HG02759 (cell line): ENCODE measurements around the gene PRSS50.
"Not testable (repeated sequence)": the region's sequence is repeated elsewhere in the genome, so short reads cannot be mapped to it uniquely, and the experiment has no call there.

ENCODE experiments used
- ATAC-seq: cut with Tn5 transposase; IDR thresholded peaks from one replicate; pipeline ENCODE4 v1.9.1; 2021; ENCODE audit warnings: mild to moderate bottlenecking, moderate library complexity; ENCODE audit not compliant: unreplicated experiment

The PRSS50 gene

GRCh38 chr3:46717447-46718231 is at the start of gene PRSS50:
Gene PRSS50 (minus strand): TSS chr3:46717869. CDS start chr3:46717824, 45 bp downstream.
- ATAC-seq: no peak

DNA sequence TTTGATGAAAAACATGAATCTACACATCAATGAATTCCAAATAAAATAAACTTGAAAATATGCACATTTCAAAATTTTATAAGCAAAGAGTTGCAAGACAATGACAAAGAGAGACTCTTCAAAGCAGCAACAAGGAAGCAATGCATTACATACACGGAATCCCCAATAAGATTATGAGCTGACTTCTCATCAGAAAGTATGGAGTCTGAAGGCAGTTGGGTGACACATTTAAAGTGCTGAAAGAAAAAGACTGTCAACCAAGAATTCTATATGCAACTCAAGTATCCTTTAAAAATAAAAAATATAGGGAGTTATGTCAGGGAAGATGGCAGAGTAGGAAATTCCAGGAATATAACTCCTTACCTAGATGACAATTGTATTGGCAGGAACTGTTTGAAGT is 46.5 kb upstream of the PRSS50 start:
- ATAC-seq: no peak

- ATAC-seq: no peak
These were observed 45.5 kb upstream of the PRSS50 start for GRCh38 chr3:46763178-46763577.

DNA sequence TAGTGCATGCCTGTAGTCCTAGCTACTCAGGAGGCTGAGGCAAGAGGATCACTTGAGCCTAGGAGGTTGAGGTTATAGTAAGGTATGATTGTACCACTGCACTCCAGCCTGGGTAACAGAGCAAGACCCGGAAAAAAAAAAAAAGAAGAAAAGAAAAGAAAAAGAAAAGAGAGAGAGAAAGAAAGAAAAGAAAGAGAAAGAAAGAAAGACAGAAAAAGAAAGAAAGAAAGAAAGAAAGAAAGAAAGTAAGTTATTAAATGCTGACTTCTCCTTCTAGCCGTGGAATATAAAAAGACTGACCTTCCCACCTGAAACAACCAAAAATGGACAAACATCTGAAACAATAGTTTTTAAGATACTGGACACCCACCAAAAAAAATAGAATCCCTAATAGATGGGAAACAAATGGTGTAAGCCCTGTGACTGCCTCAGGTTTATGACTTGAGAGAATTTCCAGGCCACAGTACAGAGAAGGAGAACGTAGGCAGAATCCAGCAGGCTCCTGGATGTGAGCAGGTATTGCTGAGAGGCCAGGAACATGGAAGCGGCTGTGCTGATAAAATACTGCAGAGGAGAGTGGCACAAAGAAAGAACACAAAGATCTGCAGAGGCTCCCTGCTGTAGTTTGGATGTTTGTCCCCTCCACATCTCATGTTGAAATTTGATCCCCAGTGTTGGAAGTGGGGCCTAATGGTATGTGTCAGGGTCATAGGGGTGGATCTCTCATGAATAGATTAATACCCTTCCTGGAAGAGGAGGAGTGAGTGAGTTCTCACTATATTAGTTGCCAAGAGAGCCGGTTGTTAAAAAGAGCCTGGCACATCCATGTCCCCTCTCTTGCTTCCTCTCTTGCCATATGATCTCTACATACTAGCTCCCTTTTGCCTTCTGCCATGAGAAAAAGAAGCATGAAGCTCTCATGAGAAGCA is 41.8 kb upstream of the PRSS50 start:
- no peak for ATAC-seq

DNA sequence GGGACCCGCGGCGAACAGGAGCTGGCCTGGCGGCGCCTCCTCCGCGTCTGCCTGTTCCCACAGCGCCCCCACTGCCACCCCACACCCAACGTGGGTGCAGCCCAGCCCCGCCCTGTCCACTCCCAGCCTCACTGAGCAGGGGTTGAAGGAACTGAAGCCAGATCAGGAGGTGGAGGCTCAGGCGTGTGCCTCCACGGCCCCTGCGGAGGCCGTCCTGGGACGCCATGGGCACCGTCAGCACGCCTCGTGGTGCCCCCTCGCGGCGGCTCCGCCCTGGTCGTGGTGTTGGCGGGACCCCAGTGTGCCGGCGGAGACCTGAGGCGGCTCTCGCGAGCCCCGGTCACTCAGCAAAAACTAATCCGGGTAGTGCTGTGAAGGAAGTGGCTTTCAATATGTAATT is 39.0 kb upstream of the PRSS50 start:
- no peak for ATAC-seq

DNA sequence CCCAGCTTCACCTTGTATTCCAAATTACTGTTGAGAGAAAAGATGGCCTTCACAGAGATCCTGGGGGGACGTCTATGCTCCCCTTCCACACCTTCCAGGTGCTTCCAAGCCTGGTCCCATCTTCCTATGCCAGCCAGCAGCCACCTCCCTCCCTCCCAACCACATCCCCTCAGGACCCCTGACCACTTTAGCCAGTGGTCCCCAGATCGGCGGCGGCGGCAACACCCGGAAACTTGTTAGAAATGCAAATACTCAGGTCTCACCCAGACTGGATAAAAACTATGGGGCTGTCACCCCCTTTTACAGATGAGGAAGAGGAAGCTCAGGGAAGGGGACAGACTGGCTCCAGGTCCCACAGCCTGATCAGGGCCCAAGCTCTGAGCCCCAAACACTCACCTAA is 38.0 kb upstream of the PRSS50 start:
- ATAC-seq: no peak

DNA sequence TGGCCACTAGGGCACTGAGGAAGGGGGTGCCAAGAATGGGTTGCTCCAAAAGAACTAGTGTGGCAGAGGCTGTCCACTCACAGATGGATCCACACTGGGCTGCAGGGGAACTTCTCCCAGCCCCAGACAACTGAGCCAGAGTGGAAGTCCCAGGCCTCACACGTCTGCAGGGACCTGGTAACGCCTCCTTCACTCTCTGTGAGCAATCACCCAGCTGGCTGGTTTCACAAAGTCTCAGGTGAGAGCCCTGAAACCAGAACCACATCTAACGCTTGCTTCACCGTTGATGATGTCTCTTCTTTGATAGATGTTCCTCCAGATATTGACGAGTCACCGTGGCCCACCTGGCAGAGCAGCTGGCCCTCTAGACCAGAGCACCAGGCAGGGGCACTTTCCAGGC is 35.5 kb upstream of the PRSS50 start:
- ATAC-seq: not testable (repeated sequence)

DNA sequence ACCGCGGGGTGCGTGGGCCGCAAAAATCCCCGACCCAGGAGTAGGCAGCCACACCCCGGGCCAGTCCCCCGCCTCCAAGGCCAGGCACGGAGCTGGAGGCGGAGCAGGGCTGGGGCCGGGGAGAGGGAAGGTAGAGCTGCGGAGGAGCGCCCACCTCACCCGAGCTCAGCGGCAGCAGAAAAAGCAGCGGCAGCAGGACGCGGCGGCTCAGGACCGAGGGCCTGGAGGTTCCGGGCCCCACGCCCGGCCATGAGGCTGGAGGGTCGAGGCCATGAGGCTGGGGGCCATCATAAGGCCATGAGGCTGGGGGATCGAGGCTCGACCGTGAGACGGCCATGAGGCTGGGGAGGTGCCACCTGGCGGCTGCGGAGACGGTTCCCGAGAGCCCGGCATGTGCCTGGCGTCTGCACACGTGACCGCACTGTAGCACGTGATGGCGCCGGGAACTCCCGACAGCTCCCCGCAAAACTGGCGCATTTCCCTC is 32.9 kb upstream of the PRSS50 start:
- ATAC-seq: no peak

DNA sequence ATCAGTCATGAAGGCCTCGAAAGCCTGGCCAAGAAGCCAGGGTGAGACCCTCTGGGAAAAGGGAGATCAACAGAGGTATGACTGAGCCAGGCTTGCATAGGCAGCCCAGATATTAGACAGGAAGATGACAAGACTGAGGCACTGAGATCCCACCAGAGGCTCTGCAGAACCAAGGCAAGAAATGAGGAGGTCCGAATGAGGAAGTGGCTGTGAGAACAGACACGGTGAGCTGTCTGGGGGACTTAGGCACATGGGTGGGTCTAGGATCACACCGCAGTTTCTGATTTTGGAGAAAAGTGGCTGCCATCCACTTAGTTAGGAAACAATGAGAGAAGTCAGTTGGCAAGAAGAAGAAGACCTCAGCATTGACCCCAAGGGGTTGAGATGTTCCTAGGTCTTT is 31.5 kb upstream of the PRSS50 start:
- ATAC-seq: no peak

- ATAC-seq: no peak
These were observed 30.5 kb upstream of the PRSS50 start for GRCh38 chr3:46748170-46748569.

- ATAC-seq: no peak
These were observed 29.0 kb upstream of the PRSS50 start for GRCh38 chr3:46746711-46747110.

DNA sequence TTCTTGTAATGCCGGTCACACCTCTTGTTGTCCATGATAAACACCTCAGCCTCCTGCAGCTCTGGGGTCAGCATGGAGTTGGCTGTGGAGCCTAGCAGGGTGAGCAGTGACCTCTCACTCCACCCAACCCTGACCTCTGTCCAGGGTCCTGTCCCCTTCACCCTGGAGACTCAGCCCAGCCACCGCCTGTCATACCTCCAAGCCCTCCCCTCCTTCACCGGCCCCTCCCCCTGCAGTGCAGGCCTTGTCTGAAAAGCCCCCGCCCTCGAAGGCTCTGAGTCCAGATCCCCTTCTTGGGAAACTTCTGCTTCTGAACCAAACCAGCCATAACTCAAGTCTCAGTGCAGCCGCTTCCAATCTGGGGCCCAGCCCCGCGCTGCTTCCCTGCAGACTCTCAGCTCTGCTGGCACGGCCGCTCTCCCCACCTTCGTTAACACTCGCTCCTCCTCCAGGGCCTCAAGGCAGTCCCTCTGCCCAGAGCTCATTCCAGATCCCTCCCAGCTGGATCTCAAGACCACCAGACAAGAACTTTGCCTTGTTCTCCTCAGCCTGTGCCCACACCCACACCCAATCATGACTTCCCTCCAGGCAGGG is 25.4 kb upstream of the PRSS50 start:
- ATAC-seq: no peak

GRCh38 chr3:46739565-46739964 is 21.9 kb upstream of the PRSS50 start:
- ATAC-seq: not testable (repeated sequence)

GRCh38 chr3:46737329-46737731 is 19.7 kb upstream of the PRSS50 start:
- ATAC-seq: no peak

DNA sequence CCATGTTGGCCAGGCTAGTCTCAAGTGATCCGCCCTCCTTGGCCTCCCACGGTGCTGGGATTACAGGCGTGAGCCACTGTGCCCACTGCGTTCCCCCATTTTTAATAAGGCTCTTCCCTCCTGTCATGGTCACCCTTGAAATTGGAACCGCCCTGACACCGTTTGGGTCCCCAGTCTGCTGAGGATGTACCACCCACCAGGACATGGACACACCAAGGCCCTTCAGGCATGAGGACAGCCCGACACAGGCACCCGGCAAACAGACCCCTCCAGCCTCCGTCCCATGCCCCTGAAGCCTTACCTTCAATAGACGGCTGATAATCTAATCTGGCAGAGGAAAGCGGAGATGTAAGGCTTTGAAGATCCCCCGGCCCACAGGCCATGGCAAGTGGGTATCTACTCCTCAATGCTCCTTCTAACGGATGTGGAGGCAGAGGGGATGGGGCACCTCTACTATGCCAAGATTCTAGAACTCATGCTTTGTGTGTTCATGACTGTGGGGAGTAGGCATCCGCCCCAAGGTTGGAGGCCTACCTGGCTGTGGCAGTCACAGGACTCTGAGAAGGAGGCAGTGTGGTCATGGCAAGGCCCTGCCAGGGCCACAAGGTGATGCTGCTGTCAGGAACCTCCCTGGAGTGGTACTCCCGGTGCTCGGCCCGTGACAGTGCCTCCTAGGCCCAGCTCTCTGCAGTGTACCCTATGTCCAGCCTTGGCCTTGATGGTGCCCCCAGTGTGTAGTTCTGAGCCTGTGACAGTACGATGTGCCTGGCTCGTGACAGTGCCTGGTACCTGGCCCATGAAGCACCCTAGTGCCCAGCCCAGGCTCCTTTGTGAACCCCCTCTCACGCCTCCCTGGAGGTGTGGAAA is 18.6 kb upstream of the PRSS50 start:
- no peak for ATAC-seq

DNA sequence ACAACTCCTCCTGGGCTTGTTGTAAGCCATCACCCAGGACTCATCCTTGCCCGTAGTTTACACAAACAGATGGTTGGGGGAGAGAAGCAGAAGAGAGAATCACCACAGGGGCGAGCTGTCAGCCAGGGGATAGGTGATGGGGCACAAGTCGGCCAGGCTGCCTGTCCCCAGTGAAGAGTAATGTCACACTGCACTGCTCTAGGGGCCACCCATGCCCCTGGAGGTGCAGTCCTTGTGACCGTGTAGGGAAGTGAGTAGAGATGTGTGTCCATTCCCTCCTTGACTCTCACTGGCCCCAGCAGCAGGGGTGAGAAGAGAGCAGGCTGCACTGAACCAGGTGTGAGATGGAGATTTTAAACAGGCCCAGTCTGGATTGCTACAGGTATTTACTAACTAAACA is 17.1 kb upstream of the PRSS50 start:
- ATAC-seq: no peak

- no peak for ATAC-seq
These were observed 15.5 kb upstream of the PRSS50 start for GRCh38 chr3:46733026-46733800.

DNA sequence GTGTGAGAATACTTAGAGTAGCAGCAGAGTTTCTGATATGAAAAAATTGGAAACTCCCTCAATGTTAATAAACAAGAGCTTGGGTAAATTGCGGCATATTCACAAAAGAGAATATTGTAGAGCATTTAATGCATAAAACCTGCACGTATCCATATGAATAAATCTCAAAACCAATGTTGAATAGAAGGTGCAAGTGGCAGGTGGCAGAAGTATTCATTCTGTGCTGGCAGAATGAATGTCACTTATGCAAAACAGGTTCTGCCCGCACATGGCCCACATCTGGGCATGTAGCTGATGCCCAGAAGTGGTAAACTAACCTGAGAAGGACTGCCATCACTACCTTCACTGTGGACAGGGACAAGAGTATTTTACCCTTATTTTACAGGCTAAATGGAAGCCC is 14.1 kb upstream of the PRSS50 start:
- ATAC-seq: no peak

GRCh38 chr3:46730819-46731218 is 13.2 kb upstream of the PRSS50 start:
- no peak for ATAC-seq

DNA sequence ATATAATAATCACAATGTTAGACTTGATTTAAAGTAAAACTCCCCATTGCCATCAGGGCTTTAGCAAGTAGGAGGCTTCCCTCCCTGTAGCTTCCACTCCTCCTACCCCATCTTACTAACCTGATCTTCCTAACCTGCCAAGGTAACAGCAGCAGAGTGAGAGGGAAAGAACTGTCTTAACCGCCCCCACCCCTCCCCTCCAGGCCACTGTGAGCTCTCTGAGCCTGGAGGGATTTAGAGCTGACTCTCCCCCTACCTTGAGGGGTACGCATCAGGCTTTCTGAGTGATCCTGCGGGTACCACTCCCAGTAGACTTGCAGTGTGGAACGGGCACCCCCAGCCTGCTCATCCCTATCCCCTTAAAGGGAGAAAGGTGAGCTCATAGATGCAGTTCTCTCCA is 11.4 kb upstream of the PRSS50 start:
- ATAC-seq: no peak
